PC-9 (cell line): ENCODE results near the gene KAZALD1.

ENCODE experiments used
- EZH2 ChIP-seq: fragments of 200-600 bp; sonication (generic); IDR thresholded peaks from 2 replicates; pipeline ENCODE4 v1.8.0; 2017; ENCODE audit warnings: antibody characterized with exemption, low read depth
- TF ChIP-seq, protein P1 (sequence below): fragments of 200-600 bp; sonication (generic); conservative IDR thresholded peaks from 2 replicates; pipeline ENCODE4 v1.6.1; 2017; ENCODE audit warnings: mixed run types, antibody characterized with exemption, mild to moderate bottlenecking, moderate library complexity

DNA sequence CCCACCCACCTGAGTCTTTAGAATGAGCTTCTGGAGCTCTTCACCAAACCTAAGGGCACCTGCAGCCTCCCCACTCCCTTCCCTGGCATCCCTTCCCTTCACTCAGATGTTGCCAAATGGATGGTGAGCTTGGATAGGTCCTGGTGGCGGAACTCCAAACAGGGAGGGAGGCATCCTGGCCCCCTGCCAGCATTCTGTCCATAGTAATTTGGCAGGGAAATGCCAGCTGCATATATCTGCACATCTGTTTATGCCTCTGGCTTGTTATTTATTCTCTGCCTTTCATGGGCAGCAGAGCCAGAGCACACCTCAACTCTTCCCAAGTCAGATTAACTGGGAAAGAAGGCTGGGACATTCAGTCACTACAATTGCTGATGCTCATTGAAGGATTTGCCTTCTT, 18.1 kb downstream of the KAZALD1 start:
- TF ChIP-seq, protein P1, sequence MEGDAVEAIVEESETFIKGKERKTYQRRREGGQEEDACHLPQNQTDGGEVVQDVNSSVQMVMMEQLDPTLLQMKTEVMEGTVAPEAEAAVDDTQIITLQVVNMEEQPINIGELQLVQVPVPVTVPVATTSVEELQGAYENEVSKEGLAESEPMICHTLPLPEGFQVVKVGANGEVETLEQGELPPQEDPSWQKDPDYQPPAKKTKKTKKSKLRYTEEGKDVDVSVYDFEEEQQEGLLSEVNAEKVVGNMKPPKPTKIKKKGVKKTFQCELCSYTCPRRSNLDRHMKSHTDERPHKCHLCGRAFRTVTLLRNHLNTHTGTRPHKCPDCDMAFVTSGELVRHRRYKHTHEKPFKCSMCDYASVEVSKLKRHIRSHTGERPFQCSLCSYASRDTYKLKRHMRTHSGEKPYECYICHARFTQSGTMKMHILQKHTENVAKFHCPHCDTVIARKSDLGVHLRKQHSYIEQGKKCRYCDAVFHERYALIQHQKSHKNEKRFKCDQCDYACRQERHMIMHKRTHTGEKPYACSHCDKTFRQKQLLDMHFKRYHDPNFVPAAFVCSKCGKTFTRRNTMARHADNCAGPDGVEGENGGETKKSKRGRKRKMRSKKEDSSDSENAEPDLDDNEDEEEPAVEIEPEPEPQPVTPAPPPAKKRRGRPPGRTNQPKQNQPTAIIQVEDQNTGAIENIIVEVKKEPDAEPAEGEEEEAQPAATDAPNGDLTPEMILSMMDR, result no peak
- TF ChIP-seq EZH2, result no peak
